Small intestine (tissue), 7 donors: Measurements from ENCODE around the gene TUBB4B. TPM values are rescaled to one million over a fixed set of nuclear protein-coding genes. Genes with fewer than 3 reads are reported as not detected.
A peak's percentile ranks its signal among the peaks of the same experiment; 100 is the strongest.

Source experiments
- DNase-seq, 2 donors: peaks; one replicate each; pipeline versions ENCODE4 v3.0.0 to v3.0.0-alpha.2; 2013
- FAIRE-seq: peaks from 2 replicates; lab custom pipeline; 2012; peaks lifted over from hg19 to GRCh38; lab: Jason Lieb, UNC
- H3K27ac ChIP-seq, 3 donors: one replicate each; pipeline ENCODE4 v1.5.1; 2013; ENCODE audit warnings: low read length in 2 of 3, mild to moderate bottlenecking in 2 of 3, control low read depth in 1 of 3, inconsistent platforms in 1 of 3, low read depth in 1 of 3, moderate library complexity in 1 of 3
- H3K27me3 ChIP-seq, 3 donors: one replicate each; pipeline ENCODE4 v1.6.1; 2013; ENCODE audit warnings: low read length in 3 of 3, inconsistent platforms in 1 of 3; ENCODE audit not compliant: control insufficient read depth in 3 of 3, insufficient read depth in 3 of 3
- H3K36me3 ChIP-seq, 3 donors: one replicate each; pipeline ENCODE4 v1.6.1; 2013; ENCODE audit warnings: low read length in 3 of 3, inconsistent platforms in 1 of 3, low read depth in 1 of 3, mild to moderate bottlenecking in 1 of 3, moderate library complexity in 1 of 3; ENCODE audit not compliant: control insufficient read depth in 3 of 3, insufficient read depth in 2 of 3
- H3K4me1 ChIP-seq, 3 donors: one replicate each; pipeline ENCODE4 v1.6.1; 2013; ENCODE audit warnings: low read length in 2 of 3, inconsistent platforms in 1 of 3, low read depth in 1 of 3, mild to moderate bottlenecking in 1 of 3, moderate library complexity in 1 of 3; ENCODE audit not compliant: control insufficient read depth in 3 of 3, insufficient read depth in 2 of 3
- H3K4me3 ChIP-seq, 3 donors: one replicate each; pipeline ENCODE4 v1.5.1; 2013; ENCODE audit warnings: low read length in 3 of 3, control low read depth in 1 of 3, inconsistent platforms in 1 of 3, low read depth in 1 of 3, mild to moderate bottlenecking in 1 of 3, moderate library complexity in 1 of 3
- H3K9me3 ChIP-seq, 2 donors: one replicate each; pipeline ENCODE4 v1.6.1; 2013; ENCODE audit warnings: low read depth in 1 of 2, low read length in 1 of 2; ENCODE audit not compliant: control insufficient read depth in 2 of 2, insufficient read depth in 1 of 2
- WGBS, 3 donors: extraction: QIAGEN DNeasy Blood & Tissue Kit; methylation state at CpG; one replicate each; pipeline ENCODE4 v1.1.7; 2013; 5-methylcytosine and 5-hydroxymethylcytosine counted together
- polyA plus RNA-seq, 4 donors: library from polyadenylated mRNA; stranded (reverse) in 3 of 4; unstranded in 1 of 4; fragments of 200-250 nt in 3 of 4; fragments of 120-200 nt in 1 of 4; gene quantifications; one replicate each; pipeline versions ENCODE4 v1.2.1 to v1.2.3, GENCODE V29; 2013
- donor health status: healthy with polysubstance abuse.
- donor health status: control.
- donor health status: control.
- donor health status: Bipolar disorder and iron deficiency.
- donor health status: healthy.

TUBB4B gene
- polyA plus RNA-seq, 4 donors: 365 to 445 (median 372) TPM

- Histone ChIP-seq H3K27ac (no peak overlapping the region), H3K9me3 (peaks cover 0 to 10% of the 10 kb centered on the region in 2 donors), H3K4me3 (no peak overlapping the region), H3K4me1 (no peaks in the 10 kb centered on the region), H3K36me3 (peaks cover 0 to 13% (median 0%) of the 10 kb centered on the region in 3 donors), H3K27me3 (no peaks in the 10 kb centered on the region)
- DNase-seq: peak; percentile 89 to 90
- no peak for FAIRE-seq
- WGBS, 3 donors: 41 to 47% (median 41%) methylated on average over 14 of the region's 14 CpGs
These were observed 45.9 kb downstream of the TUBB4B start for GRCh38 chr9:137286975-137287383.

- Histone ChIP-seq H3K36me3 (peaks cover 0 to 18% (median 0%) of the 10 kb centered on the region in 3 donors), H3K4me3 (peak overlapping the region in 1 of 3 donors; percentile 2), H3K27ac (peak overlapping the region; percentile 91 to 95 (median 94)), H3K27me3 (peaks cover 0 to 6% (median 0%) of the 10 kb centered on the region in 3 donors), H3K4me1 (peaks cover 0 to 39% (median 0%) of the 10 kb centered on the region in 3 donors), H3K9me3 (peaks cover 0 to 12% of the 10 kb centered on the region in 2 donors)
- 39 to 67% (median 60%) methylated on average over 15 of the region's 15 CpGs for WGBS, 3 donors
- no peak for FAIRE-seq
- DNase-seq: no peak
These were observed 52.0 kb downstream of the TUBB4B start for GRCh38 chr9:137293094-137293481.

Other genes with a start within 250 kb of the TUBB4B start
- 10 to 100 TPM; 33.7 to 85.9 (median 75.5) TPM for gene PAXX, start 248.9 kb upstream of the TUBB4B start, polyA plus RNA-seq
- gene CLIC3, start 244.7 kb upstream of the TUBB4B start, polyA plus RNA-seq: 1 to 10 TPM in 2 of 4 donors, under 1 TPM in 1, not detected in 1; 0.81 to 6.2 (median 1.4) TPM
- gene ABCA2, start 213.1 kb upstream of the TUBB4B start, polyA plus RNA-seq: 10 to 100 TPM in 2 of 4 donors, 1 to 10 TPM in 2; 3.4 to 29.0 (median 8.8) TPM
- gene FUT7, start 209.2 kb upstream of the TUBB4B start, polyA plus RNA-seq: under 1 TPM in 2 of 4 donors, not detected in 2; 0.09 to 0.90 TPM
- gene NPDC1, start 195.1 kb upstream of the TUBB4B start, polyA plus RNA-seq: 10 to 100 TPM; 18.3 to 84.6 (median 33.7) TPM
- 10 to 100 TPM in 2 of 4 donors, 1 to 10 TPM in 2; 5.5 to 16.5 (median 8.3) TPM for gene ENTPD2, start 187.2 kb upstream of the TUBB4B start, polyA plus RNA-seq
- gene SAPCD2, start 170.7 kb upstream of the TUBB4B start, polyA plus RNA-seq: 10 to 100 TPM in 2 of 4 donors, 1 to 10 TPM in 1, under 1 TPM in 1; 0.81 to 22.2 (median 7.0) TPM
- gene UAP1L1, start 163.8 kb upstream of the TUBB4B start, polyA plus RNA-seq: 10 to 100 TPM in 1 of 4 donors, 1 to 10 TPM in 2, under 1 TPM in 1; 0.89 to 25.8 (median 5.3) TPM
- 10 to 100 TPM; 40.3 to 69.4 (median 42.5) TPM for gene MAN1B1, start 154.3 kb upstream of the TUBB4B start, polyA plus RNA-seq
- 100 to 1,000 TPM in 3 of 4 donors, 10 to 100 TPM in 1; 66.2 to 179 (median 121) TPM for gene DPP7, start 126.6 kb upstream of the TUBB4B start, polyA plus RNA-seq
- under 1 TPM in 2 of 4 donors, not detected in 2; 0.79 to 0.92 TPM for gene GRIN1, start 102.1 kb upstream of the TUBB4B start, polyA plus RNA-seq
- gene LRRC26, start 71.2 kb upstream of the TUBB4B start, polyA plus RNA-seq: 10 to 100 TPM in 1 of 4 donors, 1 to 10 TPM in 2, under 1 TPM in 1; 0.67 to 13.0 (median 1.4) TPM
- not detected for gene TMEM210, start 69.2 kb upstream of the TUBB4B start, polyA plus RNA-seq
- 10 to 100 TPM; 20.0 to 44.2 (median 37.0) TPM for gene ANAPC2, start 52.7 kb upstream of the TUBB4B start, polyA plus RNA-seq
- gene SSNA1, start 52.6 kb upstream of the TUBB4B start, polyA plus RNA-seq: 100 to 1,000 TPM in 2 of 4 donors, 10 to 100 TPM in 2; 68.9 to 146 (median 103) TPM
- 10 to 100 TPM; 34.1 to 98.4 (median 65.9) TPM for gene TPRN, start 40.5 kb upstream of the TUBB4B start, polyA plus RNA-seq
- 10 to 100 TPM; 33.0 to 38.2 (median 35.0) TPM for gene TMEM203, start 35.6 kb upstream of the TUBB4B start, polyA plus RNA-seq
- 10 to 100 TPM in 2 of 4 donors, 1 to 10 TPM in 2; 9.2 to 15.3 (median 12.1) TPM for gene NDOR1, start 35.6 kb upstream of the TUBB4B start, polyA plus RNA-seq
- gene RNF208, start 19.0 kb upstream of the TUBB4B start, polyA plus RNA-seq: 10 to 100 TPM in 1 of 4 donors, 1 to 10 TPM in 3; 2.7 to 10.8 (median 8.3) TPM
- gene CYSRT1, start 16.1 kb upstream of the TUBB4B start, polyA plus RNA-seq: 10 to 100 TPM in 1 of 4 donors, 1 to 10 TPM in 1, under 1 TPM in 2; 0.57 to 70.0 (median 1.5) TPM
- 10 to 100 TPM in 1 of 4 donors, under 1 TPM in 1, not detected in 2; 0.03 to 83.7 TPM for gene RNF224, start 13.8 kb upstream of the TUBB4B start, polyA plus RNA-seq
- 10 to 100 TPM in 1 of 4 donors, under 1 TPM in 3; 0.21 to 30.3 (median 0.85) TPM for gene SLC34A3, start 10.4 kb upstream of the TUBB4B start, polyA plus RNA-seq
- gene STPG3, start 10.0 kb downstream of the TUBB4B start, polyA plus RNA-seq: 1 to 10 TPM in 1 of 4 donors, not detected in 3; 3.9 TPM
- 10 to 100 TPM; 34.7 to 62.5 (median 40.1) TPM for gene NELFB, start 14.0 kb downstream of the TUBB4B start, polyA plus RNA-seq
- gene TOR4A, start 36.4 kb downstream of the TUBB4B start, polyA plus RNA-seq: 10 to 100 TPM in 2 of 4 donors, 1 to 10 TPM in 2; 3.4 to 21.5 (median 15.4) TPM
- 10 to 100 TPM in 2 of 4 donors, 1 to 10 TPM in 2; 3.2 to 39.9 (median 8.9) TPM for gene NRARP, start 61.0 kb downstream of the TUBB4B start, polyA plus RNA-seq
- gene EXD3, start 181.9 kb downstream of the TUBB4B start, polyA plus RNA-seq: 10 to 100 TPM; 15.0 to 47.8 (median 32.4) TPM
- 10 to 100 TPM in 3 of 4 donors, 1 to 10 TPM in 1; 8.0 to 38.0 (median 20.7) TPM for gene NOXA1, start 182.1 kb downstream of the TUBB4B start, polyA plus RNA-seq
- gene ENTPD8, start 200.1 kb downstream of the TUBB4B start, polyA plus RNA-seq: 10 to 100 TPM; 15.9 to 85.4 (median 40.8) TPM
- 10 to 100 TPM; 25.4 to 76.9 (median 45.6) TPM for gene NSMF, start 218.0 kb downstream of the TUBB4B start, polyA plus RNA-seq